DOHH2 (cell line): Measurements from ENCODE around the gene CDH22.

Source experiments
- H3F3A ChIP-seq: fragments of 200-600 bp; sonication (generic), shearing (Covaris generic); 2 replicates; pipeline ENCODE4 v1.6.0; 2016; ENCODE audit warnings: antibody characterized with exemption, mild to moderate bottlenecking; ENCODE audit not compliant: control insufficient read depth, insufficient read depth
- H3K27ac ChIP-seq: fragments of 200-600 bp; sonication (generic); 2 replicates; pipeline ENCODE4 v1.5.1; 2014; ENCODE audit warnings: low read depth, mild to moderate bottlenecking, low read length, moderate library complexity
- H3K27me3 ChIP-seq: fragments of 200-600 bp; sonication (generic); 2 replicates; pipeline ENCODE4 v1.6.1; 2014; ENCODE audit warnings: mild to moderate bottlenecking, low read length, mixed read lengths; ENCODE audit not compliant: control insufficient read depth
- H3K36me3 ChIP-seq: fragments of 200-600 bp; sonication (generic); 2 replicates; pipeline ENCODE4 v1.6.1; 2014; ENCODE audit warnings: mild to moderate bottlenecking, low read length, moderate library complexity, mixed read lengths; ENCODE audit not compliant: control insufficient read depth
- H3K4me1 ChIP-seq: fragments of 200-600 bp; sonication (generic); 2 replicates; pipeline ENCODE4 v1.6.1; 2014; ENCODE audit warnings: mild to moderate bottlenecking, low read length, mixed read lengths; ENCODE audit not compliant: control insufficient read depth
- H3K4me2 ChIP-seq: fragments of 200-600 bp; sonication (generic); 2 replicates; pipeline ENCODE4 v1.6.0; 2014; ENCODE audit warnings: mild to moderate bottlenecking, low read length, moderate library complexity
- H3K4me3 ChIP-seq: fragments of 200-600 bp; sonication (generic); 2 replicates; pipeline ENCODE4 v1.5.1; 2014; ENCODE audit warnings: mild to moderate bottlenecking, low read length, mixed read lengths
- H3K79me2 ChIP-seq: fragments of 200-600 bp; sonication (generic); 2 replicates; pipeline ENCODE4 v1.6.1; 2014; ENCODE audit warnings: mild to moderate bottlenecking, low read length, mixed read lengths; ENCODE audit not compliant: control insufficient read depth
- H3K9me2 ChIP-seq: fragments of 200-600 bp; sonication (generic); replicated peaks from 2 replicates; pipeline ENCODE4 v1.6.1; 2014; ENCODE audit warnings: mild to moderate bottlenecking, low read length, mixed read lengths; ENCODE audit not compliant: control insufficient read depth
- H3K9me3 ChIP-seq: fragments of 200-600 bp; sonication (generic); 2 replicates; pipeline ENCODE4 v1.6.1; 2014; ENCODE audit warnings: antibody characterized with exemption, low read length, mixed read lengths; ENCODE audit not compliant: control insufficient read depth, insufficient read depth
- H4K20me1 ChIP-seq: fragments of 200-600 bp; sonication (generic); 2 replicates; pipeline ENCODE4 v1.6.0; 2014; ENCODE audit warnings: low read depth, mild to moderate bottlenecking, antibody characterized with exemption, low read length, moderate library complexity; ENCODE audit not compliant: control insufficient read depth, insufficient read depth
- CTCF ChIP-seq: fragments of 200-600 bp; sonication (generic); IDR thresholded peaks from one replicate; pipeline ENCODE4 v1.5.1; 2014; ENCODE audit warnings: antibody characterized with exemption, mild to moderate bottlenecking, low read depth, low read length; ENCODE audit not compliant: poor library complexity, severe bottlenecking
- EZH2phosphoT487 ChIP-seq: fragments of 200-600 bp; sonication (generic); IDR thresholded peaks from 2 replicates; pipeline ENCODE4 v1.6.1; 2017; ENCODE audit warnings: borderline replicate concordance, mild to moderate bottlenecking, antibody characterized with exemption, low read length, moderate library complexity, mixed read lengths

CDH22 gene

DNA sequence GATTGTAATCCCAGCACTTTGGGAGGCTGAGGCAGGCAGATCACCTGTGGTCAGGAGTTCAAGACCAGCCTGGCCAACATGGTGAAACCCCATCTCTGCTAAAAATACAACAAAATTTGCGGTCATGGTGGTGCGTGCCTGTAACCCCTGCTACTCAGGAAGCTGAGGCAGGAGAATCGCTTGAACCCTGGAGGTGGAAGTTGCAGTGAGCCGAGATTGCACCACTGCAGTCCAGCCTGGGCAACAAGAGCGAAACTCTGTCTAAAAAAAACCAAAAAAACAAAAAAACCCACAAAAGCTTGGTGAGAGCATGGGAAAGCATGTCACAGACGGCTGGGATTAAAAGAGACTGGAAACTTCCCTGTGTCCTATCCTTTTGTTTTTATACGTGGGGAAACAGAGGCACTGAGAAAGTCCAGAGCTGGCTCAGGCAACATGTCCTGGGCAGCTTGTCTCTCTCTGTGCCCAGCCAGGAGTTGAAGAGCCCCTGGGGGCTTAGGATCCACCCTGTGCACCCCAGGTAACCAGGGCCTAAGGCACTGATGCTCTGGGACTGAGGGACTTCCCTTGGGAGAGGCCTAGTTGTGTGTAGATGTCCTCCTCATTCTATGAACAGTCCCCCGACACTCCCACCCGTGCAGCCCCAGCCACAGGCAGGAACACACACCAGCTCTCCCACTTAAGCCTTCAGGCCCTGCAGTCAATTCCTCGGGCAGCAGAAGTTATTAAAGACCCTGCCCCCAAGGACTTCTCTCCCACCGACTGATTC, 174.2 kb downstream of the CDH22 start:
- Histone ChIP-seq H3K79me2 (no peaks in the 10 kb centered on the region), H3K36me3 (no peaks in the 10 kb centered on the region), H3K4me1 (no peaks in the 10 kb centered on the region), H3K27ac (no peak overlapping the region), H3K27me3 (peaks cover 50% of the 10 kb centered on the region), H3K4me3 (no peak overlapping the region), H4K20me1 (0 out of 2 replicates have a peak, but pooled peaks cover 3% of the 10 kb centered on the region), H3K9me3 (no peaks in the 10 kb centered on the region), H3K4me2 (no peak overlapping the region), H3K9me2 (no peaks in the 10 kb centered on the region), H3F3A (no peaks in the 10 kb centered on the region)
- TF ChIP-seq CTCF: no peak
- no peak for TF ChIP-seq EZH2phosphoT487

- H4K20me1 ChIP-seq: 0 out of 2 replicates have a peak, but pooled peaks cover 3% of the 10 kb centered on the region
- no peak overlapping the region for H3K4me3 ChIP-seq
- peaks cover 40% of the 10 kb centered on the region for H3K27me3 ChIP-seq
- H3K4me2 ChIP-seq: no peak overlapping the region
- H3K4me1 ChIP-seq: no peaks in the 10 kb centered on the region
- H3F3A ChIP-seq: no peaks in the 10 kb centered on the region
- TF ChIP-seq CTCF (peak; percentile 89), EZH2phosphoT487 (no peak)
- H3K36me3 ChIP-seq: peaks cover under 1% of the 10 kb centered on the region; the same call in 1 of the 2 replicates
- H3K79me2 ChIP-seq: no peaks in the 10 kb centered on the region
- H3K27ac ChIP-seq: no peak overlapping the region
- H3K9me2 ChIP-seq: no peaks in the 10 kb centered on the region
- no peaks in the 10 kb centered on the region for H3K9me3 ChIP-seq
Observed at GRCh38 chr20:46132705-46133120, 175.6 kb downstream of the CDH22 start.

DNA sequence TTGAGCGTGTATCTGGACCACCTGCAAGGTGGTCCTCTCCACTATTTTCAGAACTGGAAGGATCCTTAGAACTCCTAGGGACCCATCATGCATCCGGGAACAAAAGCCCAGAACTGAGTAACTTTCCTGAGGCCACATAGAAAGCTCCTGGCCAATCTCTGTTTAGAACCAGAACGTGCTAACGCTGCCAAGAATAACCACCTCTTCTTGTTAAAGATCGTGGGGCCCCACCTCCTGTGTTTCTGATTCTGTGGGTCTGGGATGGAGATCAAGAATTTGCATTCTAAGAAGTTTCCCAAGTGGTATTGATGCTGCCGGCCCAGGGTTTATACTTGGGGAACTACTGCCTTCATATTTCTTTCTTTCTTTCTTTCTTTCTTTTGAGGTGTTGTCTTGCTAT, 176.9 kb downstream of the CDH22 start:
- Histone ChIP-seq H4K20me1 (0 out of 2 replicates have a peak, but pooled peaks cover 3% of the 10 kb centered on the region), H3K9me3 (no peaks in the 10 kb centered on the region), H3K79me2 (no peaks in the 10 kb centered on the region), H3K9me2 (no peaks in the 10 kb centered on the region), H3K36me3 (peaks cover 8% of the 10 kb centered on the region; the same call in 1 of the 2 replicates), H3F3A (no peaks in the 10 kb centered on the region), H3K4me3 (no peak overlapping the region), H3K27ac (no peak overlapping the region), H3K4me2 (no peak overlapping the region), H3K27me3 (peaks cover 35% of the 10 kb centered on the region), H3K4me1 (no peaks in the 10 kb centered on the region)
- no peak for TF ChIP-seq EZH2phosphoT487

DNA sequence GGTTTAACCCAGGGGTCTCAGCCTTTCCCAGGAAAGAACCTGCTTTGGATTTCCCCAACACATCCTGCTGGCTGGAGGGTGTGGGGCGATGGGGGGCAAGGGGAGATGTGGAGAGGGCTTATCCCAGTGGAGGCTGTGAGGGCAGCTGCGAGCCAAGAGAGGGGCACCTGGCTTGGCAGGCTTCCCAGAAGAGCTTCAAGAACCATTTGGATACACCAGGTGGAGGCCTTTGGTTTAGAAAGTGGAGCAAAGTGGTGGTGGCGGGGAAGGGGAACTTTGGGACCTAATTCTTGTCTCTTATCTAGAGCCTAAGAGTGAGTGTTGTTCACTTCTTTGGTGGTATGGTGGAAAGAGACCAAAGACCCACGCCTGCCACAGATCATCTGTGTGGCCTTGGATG, 177.8 kb downstream of the CDH22 start:
- H3K79me2 ChIP-seq: no peaks in the 10 kb centered on the region
- H3K27ac ChIP-seq: no peak overlapping the region
- H3K27me3 ChIP-seq: peaks cover 31% of the 10 kb centered on the region
- H3K4me2 ChIP-seq: no peak overlapping the region
- H3K4me1 ChIP-seq: no peaks in the 10 kb centered on the region
- H3K36me3 ChIP-seq: peaks cover 13% of the 10 kb centered on the region; the same call in 1 of the 2 replicates
- no peaks in the 10 kb centered on the region for H3K9me3 ChIP-seq
- no peaks in the 10 kb centered on the region for H3F3A ChIP-seq
- TF ChIP-seq CTCF (no peak), EZH2phosphoT487 (no peak)
- H3K4me3 ChIP-seq: no peak overlapping the region
- 0 out of 2 replicates have a peak, but pooled peaks cover 3% of the 10 kb centered on the region for H4K20me1 ChIP-seq
- no peaks in the 10 kb centered on the region for H3K9me2 ChIP-seq
